ENCODE data around the gene ALKBH5.

Gene ALKBH5

GRCh38 chr17:18184143-18185031 is 759 bp downstream of the ALKBH5 start:
- peak; percentile 75 for DNase-seq (ENCODE audit: low read depth)
- TF ChIP-seq POLR2A (IDR thresholded peaks at IDR 0.05; ENCODE audit: extremely low read depth, insufficient read length) (no peak), MAX (IDR thresholded peaks at IDR 0.05; ENCODE audit: low read depth, low read length) (peak; percentile 30; the same call in 1 of the 2 replicates), CTCF (IDR thresholded peaks at IDR 0.05; ENCODE audit: low read depth, low read length) (no peak)
- peak overlapping the region; percentile 83 for H3K4me3 ChIP-seq (ENCODE audit: low read depth, low read length)

GRCh38 chr17:18185391-18185790 is 1.8 kb downstream of the ALKBH5 start:
- peak; percentile 34 for DNase-seq (ENCODE audit: low read depth)
- no peak for TF ChIP-seq MAX (IDR thresholded peaks at IDR 0.05; ENCODE audit: low read depth, low read length)
- no peak for TF ChIP-seq POLR2A (IDR thresholded peaks at IDR 0.05; ENCODE audit: extremely low read depth, insufficient read length)
- no peak for TF ChIP-seq CTCF (IDR thresholded peaks at IDR 0.05; ENCODE audit: low read depth, low read length)
- TF ChIP-seq MYC (IDR thresholded peaks at IDR 0.05; ENCODE audit: low read depth, low read length), result no peak
- peak overlapping the region; percentile 83 for H3K4me3 ChIP-seq (ENCODE audit: low read depth, low read length)

- DNase-seq (ENCODE audit: low read depth), result peak; percentile 39
- TF ChIP-seq MAX (IDR thresholded peaks at IDR 0.05; ENCODE audit: low read depth, low read length), result no peak
- TF ChIP-seq POLR2A (IDR thresholded peaks at IDR 0.05; ENCODE audit: extremely low read depth, insufficient read length), result no peak
- no peak for TF ChIP-seq MYC (IDR thresholded peaks at IDR 0.05; ENCODE audit: low read depth, low read length)
- TF ChIP-seq CTCF (IDR thresholded peaks at IDR 0.05; ENCODE audit: low read depth, low read length), result no peak
- H3K4me3 ChIP-seq (ENCODE audit: low read depth, low read length), result peak overlapping the region; percentile 83
These were observed 2.4 kb downstream of the ALKBH5 start for GRCh38 chr17:18185832-18186626.

- no peak for DNase-seq (ENCODE audit: low read depth)
- TF ChIP-seq CTCF (IDR thresholded peaks at IDR 0.05; ENCODE audit: low read depth, low read length) (no peak), MAX (IDR thresholded peaks at IDR 0.05; ENCODE audit: low read depth, low read length) (no peak), MYC (IDR thresholded peaks at IDR 0.05; ENCODE audit: low read depth, low read length) (no peak), POLR2A (IDR thresholded peaks at IDR 0.05; ENCODE audit: extremely low read depth, insufficient read length) (no peak)
- peak overlapping the region; percentile 83 for H3K4me3 ChIP-seq (ENCODE audit: low read depth, low read length)
These were observed 3.0 kb downstream of the ALKBH5 start for GRCh38 chr17:18186627-18186982.

GRCh38 chr17:18187226-18187625 is 3.6 kb downstream of the ALKBH5 start:
- peak overlapping the region; percentile 83 for H3K4me3 ChIP-seq (ENCODE audit: low read depth, low read length)
- no peak for DNase-seq (ENCODE audit: low read depth)
- TF ChIP-seq POLR2A (IDR thresholded peaks at IDR 0.05; ENCODE audit: extremely low read depth, insufficient read length) (no peak), CTCF (IDR thresholded peaks at IDR 0.05; ENCODE audit: low read depth, low read length) (no peak), MAX (IDR thresholded peaks at IDR 0.05; ENCODE audit: low read depth, low read length) (no peak), MYC (IDR thresholded peaks at IDR 0.05; ENCODE audit: low read depth, low read length) (no peak)

All from NB4 (cell line).